PC-9 (cell line): Measurements from ENCODE around the gene TAS2R30. TPM values are rescaled to one million over a fixed set of nuclear protein-coding genes. Genes with fewer than 3 reads are reported as not detected.

Source experiments
- BruUV-seq: library from RNA; stranded (reverse); fragments of 400-500 nt; replicated peaks from 2 replicates; lab custom pipeline; 2021; lab: Mats Ljungman, UMichigan
- CTCF ChIA-PET: fragments of 300-600 bp; sonication (Branson Sonifier 250); formaldehyde crosslinking; loops from one replicate; lab custom pipeline; 2022; ENCODE audit warnings: antibody characterized with exemption; lab: Charles Lee
- POLR2A ChIA-PET: fragments of 300-600 bp; sonication (Branson Sonifier 250); formaldehyde crosslinking; loops from one replicate; lab custom pipeline; 2022; ENCODE audit warnings: antibody characterized with exemption; ENCODE audit not compliant: unreplicated experiment; lab: Charles Lee
- DNase-seq, 2 experiments: peaks; one replicate each; pipeline versions ENCODE4 v3.0.0 to v3.0.0-alpha.2; 2015 to 2022; ENCODE audit warnings: mixed read lengths in 1 of 2
- H2AFZ ChIP-seq: fragments of 200-600 bp; sonication (generic); 2 replicates; pipeline ENCODE4 v1.8.1; 2017; ENCODE audit warnings: antibody characterized with exemption
- H3F3A ChIP-seq: fragments of 200-600 bp; sonication (generic); 2 replicates; pipeline ENCODE4 v1.8.1; 2017; ENCODE audit warnings: antibody characterized with exemption, mild to moderate bottlenecking, low read depth; ENCODE audit not compliant: insufficient read depth
- H3K27ac ChIP-seq: fragments of 200-600 bp; sonication (generic); 2 replicates; pipeline ENCODE4 v1.6.1; 2016; ENCODE audit warnings: mixed run types
- H3K27me3 ChIP-seq: fragments of 200-600 bp; sonication (generic); 2 replicates; pipeline ENCODE4 v1.6.1; 2016; ENCODE audit warnings: low read depth, mixed run types; ENCODE audit not compliant: insufficient read depth
- H3K36me3 ChIP-seq: fragments of 200-600 bp; sonication (generic); 2 replicates; pipeline ENCODE4 v1.6.1; 2016; ENCODE audit warnings: low read depth, mixed run types
- H3K4me1 ChIP-seq: fragments of 200-600 bp; sonication (generic); replicated peaks from 2 replicates; pipeline ENCODE4 v1.6.1; 2016; ENCODE audit warnings: mixed run types; ENCODE audit not compliant: insufficient read depth
- H3K4me2 ChIP-seq: fragments of 200-600 bp; sonication (generic); 2 replicates; pipeline ENCODE4 v1.6.1; 2017; ENCODE audit warnings: mixed run types
- H3K4me3 ChIP-seq: fragments of 200-600 bp; sonication (generic); 2 replicates; pipeline ENCODE4 v1.6.1; 2016; ENCODE audit warnings: mixed run types
- H3K79me2 ChIP-seq: fragments of 200-600 bp; sonication (generic); 2 replicates; pipeline ENCODE4 v1.6.1; 2017; ENCODE audit warnings: low read depth, mixed run types
- H3K9me2 ChIP-seq: fragments of 200-600 bp; sonication (generic); 2 replicates; pipeline ENCODE4 v1.8.1; 2017; ENCODE audit warnings: mild to moderate bottlenecking; ENCODE audit not compliant: insufficient read depth
- H3K9me3 ChIP-seq: fragments of 200-600 bp; sonication (generic); 2 replicates; pipeline ENCODE4 v1.8.1; 2016; ENCODE audit warnings: low read depth; ENCODE audit not compliant: insufficient read depth
- H4K20me1 ChIP-seq: fragments of 200-600 bp; sonication (generic); 2 replicates; pipeline ENCODE4 v1.8.1; 2017; ENCODE audit not compliant: insufficient read depth
- CTCF ChIP-seq: fragments of 200-600 bp; sonication (generic); conservative IDR thresholded peaks from 2 replicates; pipeline ENCODE4 v1.6.1; 2017; ENCODE audit warnings: mixed run types, antibody characterized with exemption, mild to moderate bottlenecking, moderate library complexity
- EZH2 ChIP-seq: fragments of 200-600 bp; sonication (generic); IDR thresholded peaks from 2 replicates; pipeline ENCODE4 v1.8.0; 2017; ENCODE audit warnings: antibody characterized with exemption, low read depth
- intact Hi-C: fragments of 100-400 bp; cut with micrococcal nuclease; formaldehyde crosslinking; loops from one replicate; pipeline ENCODE4 v1.10.0; 2022; ENCODE audit not compliant: unreplicated experiment
- total RNA-seq: library from RNA; stranded (reverse); gene quantifications from 2 replicates; pipeline ENCODE4 v1.2.3, GENCODE V29; 2021

The TAS2R30 gene
- total RNA-seq, 1 experiment from 2014 or later = 2.9 TPM

- Histone ChIP-seq H3K27me3 (no peaks in the 10 kb centered on the region), H3K27ac (no peak overlapping the region), H3K9me3 (no peaks in the 10 kb centered on the region), H3K4me1 (no peaks in the 10 kb centered on the region), H3K9me2 (no peaks in the 10 kb centered on the region), H3K36me3 (no peaks in the 10 kb centered on the region), H2AFZ (no peak overlapping the region), H3F3A (no peaks in the 10 kb centered on the region), H4K20me1 (no peaks in the 10 kb centered on the region), H3K4me2 (no peak overlapping the region), H3K79me2 (no peaks in the 10 kb centered on the region), H3K4me3 (no peak overlapping the region)
- no TSS peak for BruUV-seq
- intact Hi-C loops = no loop called here
- TF ChIP-seq EZH2 = no peak
- no peak for TF ChIP-seq CTCF
- DNase-seq = no peak
- ChIA-PET POLR2A (no interaction called here), CTCF (no interaction called here)
These were observed 25.6 kb downstream of the TAS2R30 start for GRCh38 chr12:11108862-11109261.

- ChIA-PET CTCF (no interaction called here), POLR2A (no interaction called here)
- Histone ChIP-seq H3F3A (no peaks in the 10 kb centered on the region), H3K27ac (no peak overlapping the region), H3K79me2 (no peaks in the 10 kb centered on the region), H3K9me3 (no peaks in the 10 kb centered on the region), H3K27me3 (no peaks in the 10 kb centered on the region), H3K9me2 (no peaks in the 10 kb centered on the region), H3K36me3 (no peaks in the 10 kb centered on the region), H4K20me1 (no peaks in the 10 kb centered on the region), H2AFZ (no peak overlapping the region), H3K4me3 (no peak overlapping the region), H3K4me2 (no peak overlapping the region), H3K4me1 (no peaks in the 10 kb centered on the region)
- intact Hi-C loops = no loop called here
- DNase-seq = no peak
- no TSS peak for BruUV-seq
- no peak for TF ChIP-seq EZH2
- TF ChIP-seq CTCF = no peak
These were observed 26.7 kb downstream of the TAS2R30 start for GRCh38 chr12:11107719-11108118.

- H3K36me3 ChIP-seq = no peaks in the 10 kb centered on the region
- TF ChIP-seq EZH2 (no peak), CTCF (no peak)
- no peak overlapping the region for H2AFZ ChIP-seq
- H3K27ac ChIP-seq = no peak overlapping the region
- intact Hi-C loops = no loop called here
- no peak overlapping the region for H3K4me2 ChIP-seq
- H3K4me1 ChIP-seq = no peaks in the 10 kb centered on the region
- no peaks in the 10 kb centered on the region for H4K20me1 ChIP-seq
- no peaks in the 10 kb centered on the region for H3F3A ChIP-seq
- no peak for DNase-seq
- H3K9me3 ChIP-seq = no peaks in the 10 kb centered on the region
- no peaks in the 10 kb centered on the region for H3K79me2 ChIP-seq
- H3K4me3 ChIP-seq = no peak overlapping the region
- CTCF ChIA-PET = no interaction called here
- POLR2A ChIA-PET = no interaction called here
- no TSS peak for BruUV-seq
- no peaks in the 10 kb centered on the region for H3K27me3 ChIP-seq
- H3K9me2 ChIP-seq = no peaks in the 10 kb centered on the region
These were observed 28.2 kb downstream of the TAS2R30 start for GRCh38 chr12:11106288-11106687.
